Lower lobe of right lung (tissue), 2 donors: ENCODE data around the gene ATOX1. TPM values are rescaled to one million over a fixed set of nuclear protein-coding genes. Genes with fewer than 3 reads are reported as not detected.

Source experiments
- ATAC-seq, 2 donors: fragments of 200-7000 bp; cut with Tn5 transposase; one replicate each; pipeline ENCODE4 v1.9.1; 2020 to 2022; ENCODE audit warnings: mild to moderate bottlenecking in 2 of 2, moderate library complexity in 2 of 2
- DNase-seq: peaks from one replicate; pipeline ENCODE4 v3.0.0-alpha.2; 2020
- H3K27ac ChIP-seq: fragments of 200-600 bp; one replicate; pipeline ENCODE4 v1.8.0; 2022
- H3K27me3 ChIP-seq: fragments of 200-600 bp; one replicate; pipeline ENCODE4 v1.8.0; 2022; ENCODE audit warnings: low read depth
- H3K36me3 ChIP-seq: fragments of 200-600 bp; one replicate; pipeline ENCODE4 v1.8.0; 2022; ENCODE audit warnings: mild to moderate bottlenecking
- H3K4me1 ChIP-seq: fragments of 200-600 bp; one replicate; pipeline ENCODE4 v1.8.0; 2022
- H3K4me3 ChIP-seq: fragments of 200-600 bp; one replicate; pipeline ENCODE4 v1.8.0; 2022; ENCODE audit warnings: mild to moderate bottlenecking
- H3K9me3 ChIP-seq: fragments of 200-600 bp; one replicate; pipeline ENCODE4 v1.8.0; 2022
- intact Hi-C: fragments of 100-400 bp; cut with DNase I; formaldehyde crosslinking; loops from one replicate; pipeline ENCODE4 v1.11.0; 2022
- total RNA-seq: library from RNA; stranded (reverse); fragmentation: NEBNext Ultra II Directional; extraction: Animal tissue kit (Norgen Biotek cat#: 25700); gene quantifications from one replicate; pipeline ENCODE4 v1.2.1, GENCODE V29; 2021
- TF ChIP-seq, protein P1 (sequence below): fragments of 200-600 bp; IDR thresholded peaks from one replicate; pipeline ENCODE4 v1.8.0; 2022; ENCODE audit warnings: antibody characterized with exemption, mild to moderate bottlenecking
- donor health status: DM: no; HTN: yes; CAD: no; lungs with severe emphysema.

The ATOX1 gene
- total RNA-seq, 1 donor from 2014 or later, result 68.2 TPM

- DNase-seq (no peak), ATAC-seq (no peak)
- Histone ChIP-seq H3K4me3 (peak overlapping the region; percentile 81), H3K27ac (peak overlapping the region; percentile 100), H3K27me3 (no peaks in the 10 kb centered on the region), H3K9me3 (no peaks in the 10 kb centered on the region), H3K36me3 (peaks cover 5% of the 10 kb centered on the region), H3K4me1 (peaks cover 50% of the 10 kb centered on the region)
- TF ChIP-seq, protein P1, sequence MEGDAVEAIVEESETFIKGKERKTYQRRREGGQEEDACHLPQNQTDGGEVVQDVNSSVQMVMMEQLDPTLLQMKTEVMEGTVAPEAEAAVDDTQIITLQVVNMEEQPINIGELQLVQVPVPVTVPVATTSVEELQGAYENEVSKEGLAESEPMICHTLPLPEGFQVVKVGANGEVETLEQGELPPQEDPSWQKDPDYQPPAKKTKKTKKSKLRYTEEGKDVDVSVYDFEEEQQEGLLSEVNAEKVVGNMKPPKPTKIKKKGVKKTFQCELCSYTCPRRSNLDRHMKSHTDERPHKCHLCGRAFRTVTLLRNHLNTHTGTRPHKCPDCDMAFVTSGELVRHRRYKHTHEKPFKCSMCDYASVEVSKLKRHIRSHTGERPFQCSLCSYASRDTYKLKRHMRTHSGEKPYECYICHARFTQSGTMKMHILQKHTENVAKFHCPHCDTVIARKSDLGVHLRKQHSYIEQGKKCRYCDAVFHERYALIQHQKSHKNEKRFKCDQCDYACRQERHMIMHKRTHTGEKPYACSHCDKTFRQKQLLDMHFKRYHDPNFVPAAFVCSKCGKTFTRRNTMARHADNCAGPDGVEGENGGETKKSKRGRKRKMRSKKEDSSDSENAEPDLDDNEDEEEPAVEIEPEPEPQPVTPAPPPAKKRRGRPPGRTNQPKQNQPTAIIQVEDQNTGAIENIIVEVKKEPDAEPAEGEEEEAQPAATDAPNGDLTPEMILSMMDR, result no peak
- intact Hi-C loops, result no loop called here
These were observed 14.6 kb upstream of the ATOX1 start for GRCh38 chr5:151772846-151773561.

DNA sequence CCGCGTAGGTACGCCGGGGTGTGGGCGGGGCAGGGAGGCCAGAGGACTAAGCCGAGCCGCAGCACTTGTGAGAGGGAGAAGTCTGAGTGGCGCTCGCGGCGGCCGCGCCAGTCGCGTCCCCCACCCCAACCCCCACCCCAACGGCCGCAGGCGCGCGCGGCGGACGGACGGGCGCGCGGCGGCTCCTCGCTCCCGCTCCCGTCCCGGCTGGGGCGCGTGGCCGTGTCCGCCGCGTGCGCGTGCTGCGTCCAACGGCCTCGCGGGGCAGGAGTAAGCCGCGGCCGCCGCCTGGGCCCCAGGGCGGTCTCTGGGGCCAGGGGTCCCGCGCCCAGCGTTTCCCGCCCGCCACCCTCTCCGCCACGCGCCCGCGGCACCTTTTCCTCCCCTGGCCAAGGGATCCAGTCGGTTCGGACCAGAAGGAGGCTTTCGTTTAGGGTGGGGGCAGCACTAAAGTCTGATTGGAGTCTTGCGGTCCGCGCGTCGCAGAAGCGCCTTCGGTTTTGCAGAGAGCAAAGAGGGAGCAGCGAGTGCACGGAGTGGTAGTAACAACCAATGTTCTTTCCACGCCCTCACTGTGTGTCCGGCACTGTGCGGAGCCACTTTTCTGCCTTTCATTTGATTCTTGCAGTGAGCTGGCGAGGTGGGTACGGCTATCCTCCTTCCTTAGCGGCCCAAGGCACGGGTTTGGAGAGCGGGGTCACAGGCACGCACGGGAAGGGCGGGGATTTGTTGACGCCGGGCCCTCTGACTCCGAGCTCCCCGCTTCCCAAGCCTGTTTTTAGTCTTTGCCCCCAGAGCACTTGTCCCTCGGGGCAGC lies 13.8 kb upstream of the ATOX1 start:
- Histone ChIP-seq H3K4me3 (peak overlapping the region; percentile 81), H3K4me1 (peaks cover 50% of the 10 kb centered on the region), H3K27me3 (no peaks in the 10 kb centered on the region), H3K27ac (peak overlapping the region; percentile 100), H3K36me3 (no peaks in the 10 kb centered on the region), H3K9me3 (no peaks in the 10 kb centered on the region)
- DNase-seq, result peak; percentile 66
- ATAC-seq, result peak in 1 of 2 donors; percentile 43
- TF ChIP-seq, protein P1, result no peak
- intact Hi-C loops, result no loop called here

DNA sequence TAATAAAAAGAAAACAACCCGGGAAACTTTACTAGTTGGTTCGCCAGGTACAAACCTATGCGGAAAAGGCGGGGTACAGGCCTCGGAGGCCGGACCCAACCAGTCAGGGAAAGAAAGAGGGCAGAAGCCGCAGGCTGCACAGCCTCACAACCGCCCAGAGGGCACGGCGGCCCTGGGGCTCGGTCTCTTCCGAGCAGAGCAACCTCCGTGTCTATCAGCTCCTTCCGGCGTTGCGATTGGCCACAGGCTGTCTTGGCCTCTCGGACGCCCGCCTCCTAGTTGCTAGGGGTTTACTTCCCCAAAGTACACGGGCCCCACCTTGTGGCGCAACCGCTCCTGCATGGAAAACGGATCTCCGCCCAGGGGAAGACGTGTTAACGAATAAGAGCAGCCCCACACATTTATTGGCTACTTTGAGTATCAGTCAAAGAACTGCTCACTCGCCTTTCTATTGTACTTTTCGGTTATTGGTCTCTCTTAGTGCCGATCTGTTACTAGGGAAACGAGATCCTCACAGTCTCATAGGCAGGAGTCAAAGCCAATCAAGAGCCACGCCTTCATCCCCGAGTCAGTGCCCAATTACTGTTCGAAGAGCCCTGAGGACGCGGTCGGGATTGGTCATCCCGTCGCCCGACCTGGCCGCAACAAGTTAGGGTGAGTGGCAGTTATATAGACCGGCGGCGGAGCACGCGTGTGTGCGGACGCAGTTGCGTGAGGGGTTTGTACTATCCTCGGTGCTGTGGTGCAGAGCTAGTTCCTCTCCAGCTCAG lies 13.0 kb upstream of the ATOX1 start, which contains the start of gene G3BP1:
Gene G3BP1 (plus strand): TSS at position 696 of the 770 bp plus-strand sequence. CDS start 14,667 bp downstream, outside the sequence.
- peak within 1 kb of the TSS; percentile 100 for H3K27ac ChIP-seq
- intact Hi-C loops, result no loop called here

DNA sequence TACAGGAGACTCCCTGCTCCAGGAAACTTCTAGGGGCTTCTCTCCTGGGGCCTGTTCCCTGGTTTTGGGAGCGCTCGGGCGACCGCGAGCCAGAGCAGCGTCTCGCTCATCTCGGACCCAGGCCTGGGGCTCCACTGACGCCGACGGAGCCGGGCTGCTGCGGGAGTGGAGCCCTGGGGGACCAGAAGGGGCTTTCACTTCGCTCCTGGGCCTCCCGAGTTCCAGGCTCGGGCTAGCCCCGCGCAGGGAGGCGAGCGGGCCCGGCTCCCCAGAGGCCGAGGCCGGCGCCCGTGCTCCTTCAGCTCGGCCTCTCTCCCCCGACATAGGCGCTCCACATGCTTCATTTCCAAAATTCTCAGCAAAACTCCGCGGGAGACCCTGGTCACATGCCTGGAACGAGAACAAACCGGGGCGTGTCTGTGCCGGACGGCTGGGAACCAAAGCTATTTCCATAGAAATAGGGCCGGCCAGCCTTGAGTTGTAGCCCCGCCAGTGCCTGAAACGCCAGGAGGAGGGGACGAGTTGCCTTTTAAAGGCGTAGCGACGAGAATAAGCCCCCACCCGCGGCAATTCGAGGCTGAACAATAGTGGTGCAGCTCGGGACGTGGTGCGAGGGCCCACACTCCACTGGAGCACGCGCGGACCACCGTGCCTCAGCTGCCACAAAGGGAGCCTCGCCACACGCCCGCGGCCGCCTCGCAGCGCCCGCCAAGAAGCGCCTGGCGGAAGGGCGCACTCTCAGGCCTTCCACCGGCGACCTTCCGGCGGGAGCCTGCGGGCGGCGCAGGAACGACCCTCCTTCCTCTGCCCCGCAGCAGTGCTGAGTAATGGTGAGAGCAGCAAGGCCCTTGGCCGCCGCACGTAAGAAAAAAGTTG lies 12.2 kb upstream of the ATOX1 start:
- peak; percentile 83 for DNase-seq
- intact Hi-C loops, result no loop called here
- H3K4me1 ChIP-seq, result peaks cover 34% of the 10 kb centered on the region
- H3K9me3 ChIP-seq, result no peaks in the 10 kb centered on the region
- peak; percentile 55 for ATAC-seq
- no peaks in the 10 kb centered on the region for H3K27me3 ChIP-seq
- peak overlapping the region; percentile 100 for H3K27ac ChIP-seq
- H3K36me3 ChIP-seq, result no peaks in the 10 kb centered on the region
- peak overlapping the region; percentile 70 for H3K4me3 ChIP-seq
- TF ChIP-seq, protein P1, result no peak

More for the DNA sequence above, 13.0 kb upstream of the ATOX1 start, which contains the start of gene G3BP1:
- H3K4me1 ChIP-seq, result peaks cover 42% of the 10 kb centered on the region
- ATAC-seq (peak; percentile 96), DNase-seq (peak; percentile 100)
- no peaks in the 10 kb centered on the region for H3K36me3 ChIP-seq
- H3K9me3 ChIP-seq, result no peaks in the 10 kb centered on the region
- no peaks in the 10 kb centered on the region for H3K27me3 ChIP-seq
- H3K4me3 ChIP-seq, result peak within 1 kb of the TSS; percentile 81
- TF ChIP-seq, protein P1, result peak; percentile 57
